ENCODE data around the gene BEND6. TPM values are rescaled to one million over a fixed set of nuclear protein-coding genes. Genes with fewer than 3 reads are reported as not detected.
"Not testable (repeated sequence)": the region's sequence is repeated elsewhere in the genome, so short reads cannot be mapped to it uniquely, and the experiment has no call there.

BEND6 gene
- total RNA-seq, 1 experiment from 2014 or later = 2.2 TPM

DNA sequence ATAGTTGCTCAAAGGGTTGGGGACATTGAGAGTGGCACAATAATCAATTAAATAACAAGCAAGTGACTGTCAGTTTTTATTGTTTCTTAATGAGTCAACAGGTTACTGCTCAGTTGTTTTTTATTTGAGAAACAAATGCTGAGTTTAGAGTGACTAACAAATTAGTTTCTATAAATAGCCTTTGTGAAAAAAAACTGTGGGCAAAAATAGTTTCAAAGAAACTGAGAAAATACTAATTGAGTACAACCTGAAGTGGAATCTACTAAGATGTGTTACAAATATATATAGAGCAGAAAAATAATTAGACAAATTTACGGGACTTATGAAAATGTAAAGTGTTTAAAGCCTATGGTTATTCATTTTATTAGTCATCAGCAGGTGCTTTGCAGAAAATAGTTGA lies 22.3 kb downstream of the BEND6 start:
- DNase-seq (ENCODE audit: low read depth) = no peak

DNA sequence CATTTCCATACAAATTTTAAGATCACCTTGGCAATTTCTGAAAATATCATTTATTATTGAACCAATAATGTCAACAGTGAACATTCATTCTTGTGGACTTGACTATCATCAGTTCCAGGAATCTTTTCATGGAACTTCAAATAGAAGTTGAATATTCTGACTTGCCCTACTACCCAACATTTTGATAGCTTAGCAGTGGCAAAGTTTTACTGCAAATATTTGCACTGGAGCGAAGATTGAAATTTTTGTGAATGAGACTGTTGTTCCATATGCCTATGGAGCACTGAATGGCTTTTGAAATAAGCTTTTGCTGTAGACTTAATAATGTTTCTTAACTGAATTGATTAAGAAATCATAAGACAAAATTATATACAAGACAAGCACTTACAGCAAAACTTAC lies 23.6 kb downstream of the BEND6 start:
- no peak for DNase-seq (ENCODE audit: low read depth)

DNA sequence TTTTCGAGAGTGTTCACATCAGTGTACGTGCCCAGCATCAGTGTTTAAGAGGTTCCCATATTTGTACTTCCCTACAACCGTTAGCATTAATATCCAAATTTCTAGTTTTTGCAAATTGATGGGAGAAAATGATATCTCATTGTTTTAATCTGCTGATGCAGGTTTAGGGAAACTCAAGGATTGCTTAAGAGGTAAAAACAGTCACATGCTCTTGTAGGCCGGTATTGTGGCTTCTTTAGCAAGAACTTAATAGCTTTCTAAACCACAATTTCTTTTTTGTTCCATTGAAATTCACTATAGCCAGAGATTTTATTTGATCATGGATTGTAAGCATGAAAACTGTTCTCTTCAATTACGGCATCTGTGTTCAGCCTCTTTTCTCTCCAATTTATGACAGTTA lies 29.5 kb downstream of the BEND6 start:
- DNase-seq (ENCODE audit: low read depth) = no peak

DNA sequence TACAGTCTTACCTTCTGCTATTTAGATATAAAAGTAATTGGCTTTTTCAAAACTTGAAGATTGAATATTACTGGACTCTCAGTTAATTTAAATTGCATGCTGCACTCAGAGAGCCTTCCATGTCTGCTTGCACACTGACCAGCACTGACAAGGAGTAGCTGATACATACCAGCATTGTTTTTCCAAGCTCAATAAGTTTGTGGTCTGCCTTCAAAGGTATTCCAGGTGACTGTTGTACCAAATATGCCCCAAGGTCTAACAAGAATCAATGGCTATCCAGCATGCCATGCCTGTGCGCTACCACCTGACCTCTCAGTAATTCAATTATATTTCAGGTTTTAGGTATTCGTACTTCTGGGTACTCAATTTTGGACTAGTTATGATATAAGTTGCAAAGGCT lies 30.0 kb downstream of the BEND6 start:
- DNase-seq (ENCODE audit: low read depth) = no peak

DNA sequence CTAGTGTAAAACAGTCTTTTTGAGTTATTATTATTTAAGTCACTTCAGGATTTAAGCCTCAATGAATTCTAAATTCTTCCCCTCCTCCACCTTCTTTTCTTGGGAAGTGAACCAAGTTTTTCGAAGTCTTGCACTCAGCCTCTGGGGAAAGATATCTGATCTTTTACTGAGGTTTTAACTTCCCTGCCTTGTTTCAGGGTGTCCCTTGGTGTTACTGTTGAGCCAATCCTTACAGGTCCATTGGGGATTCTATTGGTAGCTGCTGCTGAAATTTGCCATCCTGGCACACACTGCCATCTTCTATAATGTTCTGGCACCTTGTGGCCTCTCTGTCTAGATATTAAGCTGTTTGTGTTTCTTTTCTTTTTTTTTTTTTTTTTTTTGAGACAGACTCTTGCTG lies 31.7 kb downstream of the BEND6 start:
- no peak for DNase-seq (ENCODE audit: low read depth)

DNA sequence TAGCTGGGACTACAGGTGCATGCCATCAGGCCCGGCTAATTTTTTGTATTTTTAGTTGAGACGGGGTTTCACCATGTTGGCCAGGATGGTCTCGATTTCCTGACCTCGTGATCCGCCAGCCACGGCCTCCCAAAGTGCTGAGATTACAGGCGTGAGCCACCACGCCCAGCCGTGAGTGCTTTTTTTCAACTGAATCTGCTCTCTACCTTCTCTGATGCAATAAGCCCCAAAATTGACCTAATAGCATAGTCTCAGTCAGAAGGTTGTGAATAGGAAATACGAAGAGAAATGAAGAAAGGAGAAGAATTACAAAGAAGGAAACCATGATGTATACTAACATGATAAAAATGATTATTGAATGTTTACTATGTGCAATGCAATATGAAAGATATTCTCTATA lies 33.2 kb downstream of the BEND6 start:
- DNase-seq (ENCODE audit: low read depth) = no peak

DNA sequence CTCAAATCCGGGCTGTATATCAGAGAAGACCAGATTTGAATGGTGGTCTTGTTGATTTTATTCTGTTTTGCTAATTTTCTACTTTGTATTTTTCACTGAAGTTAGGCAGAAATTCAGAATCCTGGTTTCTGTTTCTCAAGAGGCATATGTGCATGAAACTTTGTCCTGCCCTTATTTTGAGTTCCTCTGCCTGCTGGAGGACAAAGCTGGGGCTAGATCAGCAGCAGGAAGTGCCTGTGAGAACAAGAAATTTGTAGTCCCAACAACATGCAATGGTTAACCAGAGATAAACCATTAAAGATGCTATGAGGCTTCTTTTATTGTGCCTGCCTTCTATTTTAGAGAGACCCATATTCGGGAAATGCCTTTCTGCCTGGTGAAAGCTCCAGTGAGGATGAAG lies 37.1 kb downstream of the BEND6 start:
- DNase-seq (ENCODE audit: low read depth) = no peak

DNA sequence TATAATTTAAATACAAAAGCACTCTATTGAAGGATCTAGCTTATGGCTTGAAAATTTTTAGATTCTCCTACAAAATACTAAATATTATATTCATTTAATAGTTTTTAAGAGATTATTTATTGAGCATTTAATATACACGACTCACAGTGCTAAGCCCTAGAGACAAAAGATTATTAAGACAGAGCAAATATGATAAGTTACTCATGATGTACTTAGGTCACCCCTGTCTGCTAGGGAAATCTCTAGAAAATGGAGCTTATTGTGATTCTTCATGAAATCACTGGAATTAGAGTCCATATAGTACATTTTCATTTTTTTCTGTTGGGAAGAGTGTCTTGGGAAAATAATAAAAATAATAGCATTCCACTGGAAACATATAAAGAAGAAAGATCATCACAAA lies 37.8 kb downstream of the BEND6 start:
- no peak for DNase-seq (ENCODE audit: low read depth)

DNA sequence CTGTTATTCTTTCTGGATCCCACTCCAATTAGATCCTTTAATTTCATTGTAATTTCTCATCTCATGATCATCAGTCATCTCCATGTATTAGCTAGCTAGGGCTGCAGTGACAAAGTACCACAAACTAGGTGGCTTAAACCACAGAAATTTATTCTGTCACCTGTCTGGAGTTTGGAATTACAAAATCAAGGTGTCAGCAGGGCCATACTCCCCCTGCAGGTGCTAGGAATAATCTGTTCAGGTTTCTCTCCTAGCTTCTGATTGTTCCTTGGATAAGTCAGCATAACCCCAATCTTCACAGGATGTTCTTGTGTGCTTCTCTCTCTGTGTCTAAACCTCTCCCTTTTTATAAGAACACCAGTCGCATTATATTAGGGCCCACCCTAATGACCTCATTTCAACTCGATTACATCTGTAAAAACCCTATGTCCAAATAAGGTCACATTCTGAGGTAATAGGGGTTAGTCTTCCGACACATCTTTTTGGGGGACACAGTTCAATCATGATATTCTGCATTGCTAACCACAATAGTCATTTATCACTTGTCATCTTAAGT lies 40.5 kb downstream of the BEND6 start:
- no peak for DNase-seq (ENCODE audit: low read depth)

DNA sequence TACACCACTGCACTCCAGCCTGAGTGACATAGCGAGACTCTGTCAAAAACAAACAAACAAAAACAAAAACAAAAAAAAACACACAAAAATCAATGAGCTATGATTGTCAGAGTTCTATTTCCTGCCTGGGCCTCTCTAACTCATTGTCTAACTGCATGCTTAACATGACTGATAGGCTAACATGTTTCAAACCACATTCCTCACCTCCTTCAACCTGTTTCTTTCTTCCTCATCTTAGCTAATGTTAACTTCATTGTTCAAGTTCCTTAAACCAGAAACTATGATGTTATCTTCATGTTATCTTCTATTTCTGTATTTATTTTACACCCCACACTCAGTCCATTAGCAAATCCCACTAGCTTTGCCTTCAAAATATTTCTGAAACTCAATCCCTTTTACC lies 41.5 kb downstream of the BEND6 start:
- no peak for DNase-seq (ENCODE audit: low read depth)

DNA sequence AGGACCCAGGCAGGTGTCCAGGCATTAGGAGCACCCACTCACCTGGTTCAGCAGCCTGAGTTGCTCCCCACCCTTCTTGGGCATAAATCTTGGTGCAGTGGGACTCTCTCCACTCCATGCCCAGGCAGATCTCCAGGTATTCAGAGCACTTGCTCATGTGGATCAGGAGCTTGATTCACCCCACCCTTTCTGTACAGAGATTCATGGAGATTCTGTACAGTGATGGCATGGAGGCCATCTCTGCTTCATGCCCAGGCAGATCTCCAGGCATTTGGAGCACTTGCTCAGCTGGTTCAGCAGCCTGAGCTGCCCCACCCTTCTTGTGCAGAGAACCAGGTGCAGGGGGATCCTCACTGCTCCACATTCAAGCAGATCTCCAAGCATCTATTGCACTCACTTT lies 44.1 kb downstream of the BEND6 start:
- no peak for DNase-seq (ENCODE audit: low read depth)

DNA sequence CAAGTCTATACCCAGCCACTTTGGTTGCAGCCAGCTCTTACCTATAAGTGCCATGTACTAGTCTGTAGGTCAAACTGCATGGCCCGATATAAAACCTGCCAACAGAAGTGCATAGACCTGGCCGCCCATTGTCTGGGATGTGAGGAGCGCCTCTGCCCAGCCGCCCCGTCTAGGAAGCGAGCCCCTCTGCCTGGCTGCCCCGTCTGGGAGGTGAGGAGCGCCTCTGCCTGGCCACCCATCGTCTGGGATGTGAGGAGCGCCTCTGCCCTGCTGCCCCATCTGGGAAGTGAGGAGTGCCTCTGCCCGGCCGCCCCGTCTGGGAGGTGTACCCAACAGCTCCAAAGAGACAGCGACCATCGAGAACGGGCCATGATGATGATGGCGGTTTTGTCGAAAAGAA lies 44.8 kb downstream of the BEND6 start:
- DNase-seq (ENCODE audit: low read depth) = not testable (repeated sequence)

DNA sequence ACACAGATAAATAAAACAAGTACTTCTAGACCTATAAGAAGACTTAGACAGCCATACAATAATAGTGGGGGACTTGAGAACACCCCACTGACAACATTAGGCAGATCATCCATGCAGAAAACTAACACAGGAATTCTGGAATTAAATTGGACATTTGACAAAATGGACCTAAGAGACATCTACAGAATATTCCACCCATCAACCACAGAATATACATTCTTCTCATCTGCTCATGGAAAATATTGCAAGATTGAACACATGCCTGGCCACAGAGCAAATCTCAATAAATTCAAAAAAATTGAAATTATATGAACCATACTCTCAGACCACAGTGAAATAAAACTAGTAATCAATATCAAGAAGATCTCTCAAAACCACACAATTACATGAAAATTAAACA lies 47.3 kb downstream of the BEND6 start:
- DNase-seq (ENCODE audit: low read depth) = no peak

DNA sequence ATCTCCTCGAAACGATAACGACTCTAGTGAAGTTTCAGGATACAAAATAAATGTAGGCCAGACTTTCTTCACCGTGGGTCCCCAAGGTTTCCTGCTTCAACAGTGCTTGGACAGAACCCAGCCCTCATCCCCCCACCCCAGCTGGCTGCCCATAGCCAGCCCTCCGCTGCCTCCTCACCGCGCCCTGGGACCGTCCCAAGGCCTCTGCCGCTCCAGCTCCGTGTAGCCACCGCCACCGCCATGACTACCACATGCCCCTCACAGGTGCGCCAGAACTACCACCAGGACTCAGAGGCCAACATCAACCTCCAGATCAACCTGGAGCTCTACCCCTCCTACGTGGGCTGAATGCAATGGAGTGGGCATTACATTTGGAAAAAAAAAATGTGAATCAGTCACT lies 49.4 kb downstream of the BEND6 start:
- no peak for DNase-seq (ENCODE audit: low read depth)

DNA sequence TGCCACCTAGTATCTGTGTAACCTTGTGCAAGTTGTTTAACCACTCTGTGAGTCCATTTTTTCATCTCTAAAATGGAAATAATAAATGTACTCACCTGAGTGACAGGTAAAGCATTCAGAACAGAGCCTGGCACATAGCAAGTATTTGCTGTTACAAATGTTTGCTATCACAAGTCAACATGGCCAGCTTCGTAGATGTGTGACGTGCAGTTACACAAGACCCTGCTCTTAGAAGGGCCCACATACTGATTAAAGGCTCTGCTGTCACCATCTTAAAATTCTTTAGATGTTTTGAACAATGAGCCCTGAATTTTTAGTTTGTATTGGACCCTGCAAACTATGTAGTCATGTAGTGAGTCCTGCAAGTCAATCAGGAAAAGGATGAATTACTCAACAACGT lies 51.2 kb downstream of the BEND6 start:
- no peak for DNase-seq (ENCODE audit: low read depth)

DNA sequence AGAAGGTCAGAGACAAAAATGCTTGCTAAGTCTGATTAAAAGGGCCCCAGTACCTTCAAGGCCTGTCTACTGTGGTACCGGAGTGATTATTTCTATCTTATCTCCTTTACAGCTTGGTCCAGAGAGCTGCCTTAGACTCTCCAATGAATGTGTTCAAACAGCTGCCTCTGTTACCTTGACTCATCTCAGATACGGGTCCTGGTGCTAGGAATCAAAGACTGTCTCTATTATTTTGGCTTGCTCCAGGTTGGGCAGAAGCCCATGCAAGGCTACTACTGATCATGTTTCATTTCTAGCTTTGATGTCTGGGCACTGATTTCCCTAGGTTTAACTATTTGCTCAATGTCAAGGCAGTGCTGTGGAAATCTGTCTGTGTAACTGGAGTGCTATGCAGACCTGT lies 53.2 kb downstream of the BEND6 start:
- not testable (repeated sequence) for DNase-seq (ENCODE audit: low read depth)

DNA sequence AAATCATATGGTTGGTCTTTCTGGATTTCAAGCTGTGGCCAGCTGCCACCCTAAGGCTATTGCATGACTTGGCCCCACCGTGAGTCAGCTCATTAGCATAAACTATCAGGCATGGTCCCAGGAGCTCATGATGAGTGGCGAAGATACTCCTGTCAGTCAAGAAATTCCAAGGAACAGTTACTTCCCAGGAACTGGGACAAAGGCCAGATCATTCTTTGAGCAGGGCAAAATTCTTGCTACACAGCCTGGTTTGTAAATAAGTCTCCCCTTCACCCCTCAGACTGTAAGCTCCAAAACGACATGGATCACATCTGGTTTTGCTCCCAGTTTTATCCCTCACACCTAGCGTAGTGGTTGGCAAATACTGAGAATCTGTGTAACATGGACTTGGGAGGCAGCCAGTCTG lies 58.6 kb downstream of the BEND6 start:
- peak; percentile 69 for DNase-seq (ENCODE audit: low read depth)

DNA sequence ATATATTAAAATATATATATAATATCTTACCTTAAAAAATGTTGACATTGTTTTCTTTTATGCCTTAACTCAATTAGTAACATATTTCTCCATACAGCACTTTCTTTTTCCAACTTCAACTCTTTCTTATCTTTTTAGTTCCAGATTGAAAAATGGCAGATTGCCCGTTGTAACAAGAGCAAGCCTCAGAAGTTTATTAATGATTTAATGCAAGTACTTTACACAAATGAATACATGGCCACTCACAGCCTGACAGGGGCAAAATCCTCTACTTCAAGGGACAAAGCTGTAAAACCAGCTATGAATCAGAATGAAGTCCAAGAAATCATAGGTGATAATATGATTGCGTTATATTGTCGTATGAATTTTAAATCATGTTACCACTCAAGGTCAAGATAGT lies 62.2 kb downstream of the BEND6 start:
- no peak for DNase-seq (ENCODE audit: low read depth)

DNA sequence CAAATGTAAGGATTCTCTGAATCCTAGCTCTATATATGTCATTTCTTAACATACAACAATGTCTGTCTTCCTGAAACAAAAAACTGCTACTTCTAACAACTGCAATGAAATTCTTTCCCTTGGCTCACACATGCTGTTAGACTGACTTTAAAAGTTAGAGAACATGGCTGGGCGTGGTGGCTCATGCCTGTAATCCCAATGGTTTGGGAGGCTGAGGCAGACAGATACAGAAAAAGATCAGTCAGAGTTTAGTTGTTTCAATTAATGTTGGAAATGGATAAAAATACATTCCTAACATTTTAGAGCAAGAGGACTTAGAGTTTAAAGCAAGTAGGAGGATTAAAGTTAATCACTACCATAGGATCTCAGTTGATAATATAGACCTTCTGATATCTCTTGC lies 62.9 kb downstream of the BEND6 start:
- DNase-seq (ENCODE audit: low read depth) = no peak

DNA sequence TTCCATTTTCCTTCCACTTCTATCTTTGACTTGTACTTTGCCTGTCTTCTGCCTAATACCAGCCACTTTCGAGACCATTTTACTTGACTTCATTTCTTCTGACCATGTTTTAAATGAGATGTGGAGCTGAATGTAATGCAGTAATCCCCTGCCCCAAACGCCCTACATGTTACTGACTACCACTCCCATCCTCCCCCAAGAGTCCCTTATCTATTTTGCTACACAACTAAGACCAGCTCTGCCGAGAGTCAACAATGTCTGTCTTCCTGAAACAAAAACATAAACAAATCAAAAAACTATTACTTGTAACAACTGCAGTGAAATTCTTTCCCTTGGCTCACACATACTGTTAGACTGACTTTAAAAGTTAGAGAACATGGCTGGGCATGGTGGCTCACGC lies 64.5 kb downstream of the BEND6 start:
- no peak for DNase-seq (ENCODE audit: low read depth)

DNA sequence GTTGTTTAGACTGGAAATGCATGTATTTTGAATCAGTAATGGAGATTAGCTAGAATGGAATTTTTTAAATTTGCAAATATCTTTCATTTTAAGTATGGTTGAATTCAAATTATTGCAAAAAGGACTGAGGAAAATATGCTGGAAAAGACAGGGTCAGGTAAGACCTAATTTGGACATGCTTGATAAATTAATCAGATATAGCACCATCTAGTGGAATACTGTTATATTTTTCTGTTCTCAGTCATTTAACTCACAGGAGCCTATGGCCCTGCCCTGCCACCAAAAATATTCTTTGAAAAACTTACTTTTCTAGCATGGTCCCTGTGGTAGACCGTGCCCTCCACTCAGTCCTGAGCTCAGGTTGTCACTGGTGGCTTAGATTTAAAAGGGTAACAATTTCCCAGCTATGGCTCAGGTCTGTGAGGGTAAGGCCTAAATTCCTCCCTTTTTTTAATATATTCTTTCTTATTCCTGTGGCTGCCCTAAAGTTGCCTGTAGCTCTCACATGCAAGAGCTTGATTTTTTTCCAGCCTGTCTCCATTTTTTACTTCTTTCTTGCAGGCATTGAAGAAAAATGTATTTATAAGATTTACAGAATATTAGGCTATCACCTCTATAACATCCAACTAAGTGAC lies 66.3 kb downstream of the BEND6 start:
- DNase-seq (ENCODE audit: low read depth) = peak; percentile 59

DNA sequence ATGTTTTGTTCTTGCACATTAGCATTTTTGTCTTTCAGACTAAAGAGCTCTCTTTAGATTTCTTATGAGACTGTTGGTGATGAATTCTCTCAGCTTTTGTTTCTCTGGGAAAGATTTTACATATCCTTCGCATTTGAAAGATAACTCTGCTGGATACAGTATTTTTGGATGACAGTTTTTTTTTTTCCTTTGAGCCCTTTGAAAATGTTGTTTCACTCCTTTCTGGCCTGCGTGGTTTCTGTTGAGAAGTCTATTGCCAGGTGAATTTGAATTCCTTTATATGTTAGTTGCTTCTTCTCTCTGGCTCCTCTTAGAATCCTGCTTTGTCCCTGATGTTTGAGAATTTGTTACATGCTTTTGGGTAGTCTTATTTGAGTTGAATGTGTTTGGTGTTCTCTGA lies 69.4 kb downstream of the BEND6 start:
- no peak for DNase-seq (ENCODE audit: low read depth)

DNA sequence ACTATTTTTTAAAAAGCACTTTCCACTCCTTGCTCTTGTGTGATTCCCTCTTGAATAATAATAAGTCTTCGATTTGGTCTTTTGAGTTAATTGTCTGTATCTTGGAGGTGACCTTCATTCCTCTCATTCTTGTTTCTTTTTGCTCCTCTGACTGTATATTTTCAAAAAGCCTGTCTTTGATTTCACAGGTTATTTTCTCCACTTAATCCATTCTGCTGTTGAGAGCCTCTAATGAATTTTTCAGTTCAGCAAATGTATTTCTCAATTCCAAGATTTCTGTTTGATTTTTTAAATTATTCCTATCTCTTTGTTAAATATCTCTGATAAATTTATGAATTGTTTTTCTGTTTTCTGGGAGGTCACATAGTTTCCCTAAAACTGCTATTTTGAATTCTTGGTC lies 69.9 kb downstream of the BEND6 start:
- no peak for DNase-seq (ENCODE audit: low read depth)

DNA sequence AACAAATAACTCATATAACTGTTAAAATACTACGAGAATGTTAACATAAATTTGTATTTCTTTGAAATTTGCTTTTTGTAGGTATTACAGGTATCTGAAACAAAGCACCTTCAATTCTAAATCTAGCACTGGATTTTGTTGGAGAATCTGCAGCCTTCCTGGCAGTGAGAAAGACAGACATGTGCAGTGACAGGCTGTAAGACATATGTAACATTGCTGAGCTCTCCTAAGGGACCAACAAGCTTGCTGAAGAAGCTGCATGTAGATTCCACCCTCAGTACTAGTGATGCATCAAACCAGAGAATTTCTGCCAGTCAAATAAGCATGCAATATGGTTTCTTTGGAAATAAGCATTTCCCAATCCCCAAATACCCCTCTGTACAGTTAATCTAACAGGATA lies 71.1 kb downstream of the BEND6 start:
- DNase-seq (ENCODE audit: low read depth) = no peak

Measured in HT1080 (cell line).